ENCODE results near the gene USF3.

Gene USF3

GRCh38 chr3:113685956-113686721 lies 10.3 kb downstream of the USF3 start:
- H3K4me3 Mint-ChIP-seq, result no peak overlapping the region
- no peaks in the 10 kb centered on the region for H3K27me3 Mint-ChIP-seq
- peaks cover 12% of the 10 kb centered on the region for H3K9me3 Mint-ChIP-seq
- intact Hi-C loops (cut with micrococcal nuclease), result no loop called here
- H3K27ac Mint-ChIP-seq, result no peak overlapping the region
- peaks cover 11% of the 10 kb centered on the region for H3K36me3 Mint-ChIP-seq (ENCODE audit: low read depth)
- peaks cover 31% of the 10 kb centered on the region for H3K4me1 Mint-ChIP-seq (ENCODE audit: low read depth)

GRCh38 chr3:113685124-113685523 lies 11.3 kb downstream of the USF3 start:
- Mint-ChIP-seq H3K27me3 (no peaks in the 10 kb centered on the region), H3K27ac (no peak overlapping the region), H3K4me1 (ENCODE audit: low read depth) (peaks cover 31% of the 10 kb centered on the region), H3K9me3 (peaks cover 12% of the 10 kb centered on the region), H3K4me3 (no peak overlapping the region), H3K36me3 (ENCODE audit: low read depth) (peaks cover 11% of the 10 kb centered on the region)
- intact Hi-C loops (cut with micrococcal nuclease), result no loop called here

GRCh38 chr3:113684271-113684819 lies 12.1 kb downstream of the USF3 start:
- Mint-ChIP-seq H3K27ac (no peak overlapping the region), H3K36me3 (ENCODE audit: low read depth) (peaks cover 11% of the 10 kb centered on the region), H3K27me3 (no peaks in the 10 kb centered on the region), H3K4me3 (no peak overlapping the region), H3K9me3 (peaks cover 12% of the 10 kb centered on the region), H3K4me1 (ENCODE audit: low read depth) (peaks cover 31% of the 10 kb centered on the region)
- intact Hi-C loops (cut with micrococcal nuclease), result no loop called here

- intact Hi-C loops (cut with micrococcal nuclease), result no loop called here
- H3K9me3 Mint-ChIP-seq, result peaks cover 16% of the 10 kb centered on the region
- no peak overlapping the region for H3K27ac Mint-ChIP-seq
- peaks cover 28% of the 10 kb centered on the region for H3K36me3 Mint-ChIP-seq (ENCODE audit: low read depth)
- H3K4me1 Mint-ChIP-seq (ENCODE audit: low read depth), result peaks cover 24% of the 10 kb centered on the region
- H3K4me3 Mint-ChIP-seq, result no peak overlapping the region
- H3K27me3 Mint-ChIP-seq, result no peaks in the 10 kb centered on the region
Measured at GRCh38 chr3:113678773-113679172, 17.7 kb downstream of the USF3 start.

- Mint-ChIP-seq H3K27me3 (no peaks in the 10 kb centered on the region), H3K4me3 (no peak overlapping the region), H3K27ac (no peak overlapping the region), H3K9me3 (peaks cover 16% of the 10 kb centered on the region), H3K4me1 (ENCODE audit: low read depth) (peaks cover 24% of the 10 kb centered on the region), H3K36me3 (ENCODE audit: low read depth) (peaks cover 28% of the 10 kb centered on the region)
- intact Hi-C loops (cut with micrococcal nuclease), result no loop called here
Measured at GRCh38 chr3:113677737-113678136, 18.7 kb downstream of the USF3 start.

- Mint-ChIP-seq H3K4me3 (no peak overlapping the region), H3K36me3 (ENCODE audit: low read depth) (peaks cover 41% of the 10 kb centered on the region), H3K9me3 (peaks cover 16% of the 10 kb centered on the region), H3K4me1 (ENCODE audit: low read depth) (peaks cover 24% of the 10 kb centered on the region), H3K27me3 (no peaks in the 10 kb centered on the region), H3K27ac (peak overlapping the region; percentile 2)
- intact Hi-C loops (cut with micrococcal nuclease), result no loop called here
Measured at GRCh38 chr3:113676261-113676660, 20.2 kb downstream of the USF3 start.

- Mint-ChIP-seq H3K4me3 (no peak overlapping the region), H3K27ac (no peak overlapping the region), H3K9me3 (peaks cover 16% of the 10 kb centered on the region), H3K27me3 (no peaks in the 10 kb centered on the region), H3K36me3 (ENCODE audit: low read depth) (peaks cover 55% of the 10 kb centered on the region), H3K4me1 (ENCODE audit: low read depth) (peaks cover 24% of the 10 kb centered on the region)
- intact Hi-C loops (cut with micrococcal nuclease), result no loop called here
Measured at GRCh38 chr3:113673593-113673992, 22.8 kb downstream of the USF3 start.

GRCh38 chr3:113668015-113668414 lies 28.4 kb downstream of the USF3 start:
- intact Hi-C loops (cut with micrococcal nuclease), result no loop called here
- Mint-ChIP-seq H3K36me3 (ENCODE audit: low read depth) (peaks cover 48% of the 10 kb centered on the region), H3K27me3 (no peaks in the 10 kb centered on the region)

GRCh38 chr3:113664523-113665094 lies 31.8 kb downstream of the USF3 start:
- intact Hi-C loops (cut with micrococcal nuclease), result no loop called here
- H3K4me1 Mint-ChIP-seq (ENCODE audit: low read depth), result peaks cover 21% of the 10 kb centered on the region
- H3K27ac Mint-ChIP-seq, result no peak overlapping the region
- no peak overlapping the region for H3K4me3 Mint-ChIP-seq
- H3K36me3 Mint-ChIP-seq (ENCODE audit: low read depth), result peaks cover 54% of the 10 kb centered on the region
- no peaks in the 10 kb centered on the region for H3K9me3 Mint-ChIP-seq
- H3K27me3 Mint-ChIP-seq, result no peaks in the 10 kb centered on the region

More at GRCh38 chr3:113668015-113668414, 28.4 kb downstream of the USF3 start:
- Mint-ChIP-seq H3K27ac (no peak overlapping the region), H3K4me1 (ENCODE audit: low read depth) (peaks cover 21% of the 10 kb centered on the region), H3K9me3 (no peaks in the 10 kb centered on the region), H3K4me3 (no peak overlapping the region)

- H3K4me3 Mint-ChIP-seq, result no peak overlapping the region
- H3K27ac Mint-ChIP-seq, result no peak overlapping the region
- H3K27me3 Mint-ChIP-seq, result no peaks in the 10 kb centered on the region
- H3K36me3 Mint-ChIP-seq (ENCODE audit: low read depth), result peaks cover 56% of the 10 kb centered on the region
- H3K4me1 Mint-ChIP-seq (ENCODE audit: low read depth), result peaks cover 18% of the 10 kb centered on the region
- no peaks in the 10 kb centered on the region for H3K9me3 Mint-ChIP-seq
- intact Hi-C loops (cut with micrococcal nuclease), result no loop called here
Measured at GRCh38 chr3:113663761-113664160, 32.7 kb downstream of the USF3 start.

- Mint-ChIP-seq H3K27ac (no peak overlapping the region), H3K36me3 (ENCODE audit: low read depth) (peaks cover 56% of the 10 kb centered on the region), H3K9me3 (no peaks in the 10 kb centered on the region)
Measured at GRCh38 chr3:113663324-113663750, 33.1 kb downstream of the USF3 start.

GRCh38 chr3:113662824-113663223 lies 33.6 kb downstream of the USF3 start:
- intact Hi-C loops (cut with micrococcal nuclease), result no loop called here
- no peak overlapping the region for H3K27ac Mint-ChIP-seq
- H3K4me3 Mint-ChIP-seq, result no peak overlapping the region
- H3K27me3 Mint-ChIP-seq, result no peaks in the 10 kb centered on the region
- H3K4me1 Mint-ChIP-seq (ENCODE audit: low read depth), result peaks cover 9% of the 10 kb centered on the region
- no peaks in the 10 kb centered on the region for H3K9me3 Mint-ChIP-seq
- peaks cover 56% of the 10 kb centered on the region for H3K36me3 Mint-ChIP-seq (ENCODE audit: low read depth)

More at GRCh38 chr3:113663324-113663750, 33.1 kb downstream of the USF3 start:
- Mint-ChIP-seq H3K4me1 (ENCODE audit: low read depth) (peaks cover 14% of the 10 kb centered on the region), H3K27me3 (no peaks in the 10 kb centered on the region), H3K4me3 (no peak overlapping the region)
- intact Hi-C loops (cut with micrococcal nuclease), result no loop called here

- no peak overlapping the region for H3K27ac Mint-ChIP-seq
- intact Hi-C loops (cut with micrococcal nuclease), result no loop called here
- no peaks in the 10 kb centered on the region for H3K27me3 Mint-ChIP-seq
- H3K4me1 Mint-ChIP-seq (ENCODE audit: low read depth), result peaks cover 5% of the 10 kb centered on the region
- peaks cover 69% of the 10 kb centered on the region for H3K36me3 Mint-ChIP-seq (ENCODE audit: low read depth)
- H3K9me3 Mint-ChIP-seq, result no peaks in the 10 kb centered on the region
- H3K4me3 Mint-ChIP-seq, result no peak overlapping the region
Measured at GRCh38 chr3:113660896-113661295, 35.5 kb downstream of the USF3 start.

- H3K4me1 Mint-ChIP-seq (ENCODE audit: low read depth), result peaks cover 5% of the 10 kb centered on the region
- intact Hi-C loops (cut with micrococcal nuclease), result no loop called here
- no peaks in the 10 kb centered on the region for H3K27me3 Mint-ChIP-seq
- no peak overlapping the region for H3K4me3 Mint-ChIP-seq
- no peaks in the 10 kb centered on the region for H3K9me3 Mint-ChIP-seq
- H3K27ac Mint-ChIP-seq, result no peak overlapping the region
- peaks cover 69% of the 10 kb centered on the region for H3K36me3 Mint-ChIP-seq (ENCODE audit: low read depth)
Measured at GRCh38 chr3:113660458-113660857, 36.0 kb downstream of the USF3 start.

Data from dendritic cell treated with granulocyte-macrophage colony-stimulating factor and Interleukin-4, amounts not matched to agents 40 ng/mL and 50 ng/mL, for 4 days (primary cell).